Erythroblast (primary cell): ENCODE measurements around the gene FIGN.

Experiments
- GATA1 ChIP-seq: IDR thresholded peaks from 2 replicates; pipeline ENCODE4 v1.6.1; 2011; ENCODE audit warnings: low read depth, mild to moderate bottlenecking, control low read depth, low read length, moderate library complexity
- POLR2A ChIP-seq: IDR thresholded peaks from 2 replicates; pipeline ENCODE4 v1.6.1; 2011; ENCODE audit warnings: mild to moderate bottlenecking, low read length

- TF ChIP-seq POLR2A (no peak), GATA1 (no peak)
Observed at GRCh38 chr2:163715668-163716067, 20.1 kb downstream of the FIGN start.
